NCI-H1694 (cell line): ENCODE data around the gene MPV17.
"Not testable (repeated sequence)": the region's sequence is repeated elsewhere in the genome, so short reads cannot be mapped to it uniquely, and the experiment has no call there.

Experiments used
- DNase-seq: peaks from one replicate; lab custom pipeline; 2025; lab: John Stamatoyannopoulos, UW

Gene MPV17

GRCh38 chr2:27297195-27297594, 25.7 kb downstream of the MPV17 start:
- DNase-seq: no peak

DNA sequence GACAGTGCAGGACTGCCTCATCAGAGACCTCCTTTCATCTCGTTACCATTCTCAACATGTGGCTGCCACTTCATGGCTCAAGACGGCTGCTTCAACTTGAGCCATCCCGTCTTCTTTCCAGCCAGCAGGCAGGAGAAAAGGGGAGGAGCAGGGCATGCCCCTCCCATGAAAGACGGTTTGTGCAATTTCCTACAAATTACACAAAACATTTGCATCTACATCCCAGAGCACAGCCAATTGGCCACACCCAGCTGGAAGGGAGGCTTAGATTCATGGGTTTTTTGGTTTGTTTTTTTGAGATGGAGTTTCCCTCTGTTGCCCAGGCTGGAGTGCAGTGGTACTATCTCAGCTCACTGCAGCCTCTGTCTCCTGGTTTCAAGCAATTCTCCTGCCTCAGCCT, 26.4 kb downstream of the MPV17 start:
- no peak for DNase-seq

DNA sequence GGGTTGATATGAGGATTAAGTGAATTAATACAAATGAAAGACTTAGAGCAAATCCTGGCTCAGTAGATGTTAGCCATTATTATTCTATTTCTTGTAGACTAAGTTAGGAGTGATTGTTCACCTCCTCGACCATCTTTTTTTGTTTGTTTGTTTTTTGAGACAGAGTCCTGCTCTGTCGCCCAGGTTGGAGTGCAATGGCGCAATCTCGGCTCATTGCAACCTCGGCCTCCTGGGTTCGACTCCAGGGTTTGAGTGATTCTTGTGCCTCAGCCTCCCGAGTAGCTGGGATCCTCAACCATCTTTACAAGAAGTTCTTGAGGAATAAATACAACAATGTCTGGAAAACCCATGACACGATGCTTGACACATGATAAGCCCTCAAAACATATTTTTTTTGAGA, 28.0 kb downstream of the MPV17 start:
- no peak for DNase-seq

DNA sequence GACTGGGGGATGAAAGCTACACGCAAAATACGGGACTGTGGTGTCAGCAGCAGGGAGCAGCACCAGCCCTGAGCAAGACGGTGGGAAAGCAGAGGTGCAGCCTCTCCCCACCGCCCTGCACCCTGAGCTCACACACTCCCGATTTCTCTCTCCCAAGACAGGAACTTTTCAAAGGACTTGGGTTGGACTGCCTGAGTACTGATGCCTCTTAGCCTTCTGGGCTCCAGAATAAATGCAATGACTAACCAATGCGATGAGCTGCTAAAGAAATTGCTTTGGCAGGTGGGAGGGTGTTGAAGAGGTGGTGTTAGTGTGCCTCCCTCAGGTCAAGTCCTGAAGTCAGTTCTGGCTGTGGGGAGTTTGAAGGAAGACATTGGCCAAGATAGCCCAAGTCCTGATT, 31.0 kb downstream of the MPV17 start:
- no peak for DNase-seq

DNA sequence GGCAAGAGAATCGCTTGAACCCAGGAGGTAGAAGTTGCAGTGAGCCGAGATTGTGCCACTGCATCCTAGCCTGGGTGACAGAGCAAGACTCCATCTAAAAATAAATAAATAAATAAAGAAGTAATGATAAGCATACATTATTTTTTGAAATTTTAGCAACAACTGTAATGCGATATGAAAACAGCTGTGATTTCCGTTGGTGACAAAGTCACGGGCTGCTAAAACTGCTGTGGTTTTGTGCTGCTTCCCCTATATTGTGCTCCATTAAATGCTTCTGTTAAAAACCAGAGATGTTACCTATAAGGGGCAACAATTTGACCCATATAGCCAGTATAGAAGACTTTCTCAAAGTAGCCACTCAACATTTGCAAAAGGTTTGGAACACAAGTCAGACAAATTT, 32.3 kb downstream of the MPV17 start:
- no peak for DNase-seq

DNA sequence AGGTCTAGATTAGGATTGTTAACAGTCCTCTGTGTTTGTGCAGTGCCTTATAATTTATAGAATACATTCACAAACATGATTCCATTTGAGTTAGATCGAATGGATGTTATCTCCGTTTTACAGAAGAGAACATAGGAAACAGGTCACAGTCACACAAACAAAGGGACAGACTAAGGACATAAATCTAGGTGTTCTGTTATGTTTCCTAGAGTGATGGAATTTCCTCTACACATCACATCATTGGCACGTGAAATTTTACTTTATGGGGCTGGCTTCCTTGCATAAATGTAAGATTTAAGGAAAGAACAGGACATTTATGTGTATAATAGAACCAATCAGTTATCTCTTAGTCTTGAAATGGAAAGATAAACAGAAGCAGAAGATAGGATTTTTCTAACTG, 34.3 kb downstream of the MPV17 start:
- no peak for DNase-seq

DNA sequence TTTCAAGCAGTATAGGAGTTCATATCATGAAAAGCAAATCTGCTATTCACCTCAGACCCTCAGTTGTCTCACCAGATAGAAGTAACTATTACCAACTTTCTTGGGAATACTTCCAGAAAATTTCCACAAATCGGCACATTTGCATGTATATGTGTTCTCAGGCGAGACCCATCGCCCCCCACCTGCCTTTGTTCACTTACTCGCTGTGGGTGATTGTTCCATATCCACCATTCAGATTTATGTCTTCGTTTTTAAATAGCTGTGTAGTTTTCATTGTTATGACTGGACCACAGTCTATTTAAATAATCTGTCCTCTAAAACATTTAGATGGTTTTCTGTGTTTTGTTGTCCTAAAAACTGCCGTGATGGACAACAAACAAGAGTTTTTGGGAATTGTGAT, 37.4 kb downstream of the MPV17 start:
- no peak for DNase-seq

DNA sequence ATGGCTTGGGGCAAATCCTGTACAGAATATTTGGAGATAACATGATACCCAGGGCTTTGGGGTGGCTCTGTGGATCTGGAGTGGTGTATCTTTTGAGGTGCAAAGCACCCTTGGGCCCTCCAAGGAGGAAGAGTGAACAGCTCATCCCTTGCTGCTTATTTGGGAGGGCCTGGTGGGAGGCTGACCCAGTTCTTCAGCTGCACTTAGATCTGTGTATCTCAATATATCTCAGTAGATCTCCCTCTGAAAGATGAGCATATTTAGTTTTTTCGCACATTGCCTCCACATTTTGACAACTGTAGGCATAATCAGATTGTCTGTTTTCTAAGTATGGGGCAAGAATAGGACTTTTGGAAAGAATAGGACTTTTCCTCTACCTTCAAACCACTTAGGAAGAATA, 37.9 kb downstream of the MPV17 start:
- DNase-seq: no peak

- no peak for DNase-seq
These were observed 40.0 kb downstream of the MPV17 start for GRCh38 chr2:27282892-27283291.

DNA sequence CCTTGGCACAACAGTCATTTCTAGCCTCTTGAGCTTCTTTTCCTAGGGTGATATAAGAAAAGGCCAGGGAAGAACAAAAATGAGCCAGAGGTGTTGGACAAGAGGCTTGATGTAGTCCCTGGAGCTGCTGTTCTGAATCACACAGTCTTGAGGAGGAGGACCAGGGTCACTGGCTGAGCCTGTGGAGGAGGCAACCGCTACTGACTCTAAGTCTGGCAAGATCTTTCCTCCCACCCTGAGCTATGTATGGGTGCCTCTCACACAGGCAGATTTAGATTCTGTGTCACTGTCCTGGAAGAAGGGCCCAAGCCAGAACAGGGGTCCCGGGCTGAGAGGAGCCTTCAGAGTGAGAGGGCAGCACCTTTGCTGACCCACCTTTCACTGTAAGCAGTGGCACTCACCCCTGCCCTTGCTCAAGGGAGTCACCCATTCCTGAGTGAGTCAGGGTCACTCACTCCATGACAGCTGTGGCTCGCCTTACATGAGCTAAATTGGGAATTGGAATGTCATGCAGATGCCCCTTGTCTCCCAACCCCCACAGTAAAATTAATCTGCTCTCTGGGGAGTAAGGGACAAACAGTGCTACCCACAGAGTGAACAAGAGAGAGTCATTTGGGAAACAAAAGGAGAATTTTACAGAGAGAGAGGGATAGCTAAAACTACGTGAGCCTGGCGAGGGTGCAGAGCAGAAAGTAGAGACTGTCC, 40.9 kb downstream of the MPV17 start, which contains the start of gene TRIM54:
TSS of gene TRIM54 (plus strand) at position 575 of the 705 bp plus-strand sequence. CDS start 303 bp downstream, outside the sequence.
- DNase-seq: no peak

DNA sequence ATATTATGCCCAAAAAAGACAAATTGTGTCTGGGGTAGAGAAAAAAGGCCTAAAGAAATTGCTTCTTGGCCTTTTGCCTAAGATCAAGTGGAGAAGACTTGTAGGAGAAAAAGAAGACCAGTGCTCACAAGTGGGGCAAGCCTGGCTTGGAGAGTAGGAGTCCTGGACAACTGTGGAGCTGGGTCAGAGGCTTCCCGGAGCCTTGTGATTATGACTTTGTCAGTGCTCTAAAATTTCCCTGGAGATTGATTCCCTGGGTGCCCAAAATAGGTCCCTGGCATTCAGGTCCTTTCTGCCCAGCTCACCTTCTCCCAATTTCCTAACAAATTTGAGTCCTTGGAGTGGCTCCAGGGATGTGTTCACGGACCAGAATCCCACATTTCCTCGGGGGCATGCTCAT, 41.5 kb downstream of the MPV17 start:
- no peak for DNase-seq

DNA sequence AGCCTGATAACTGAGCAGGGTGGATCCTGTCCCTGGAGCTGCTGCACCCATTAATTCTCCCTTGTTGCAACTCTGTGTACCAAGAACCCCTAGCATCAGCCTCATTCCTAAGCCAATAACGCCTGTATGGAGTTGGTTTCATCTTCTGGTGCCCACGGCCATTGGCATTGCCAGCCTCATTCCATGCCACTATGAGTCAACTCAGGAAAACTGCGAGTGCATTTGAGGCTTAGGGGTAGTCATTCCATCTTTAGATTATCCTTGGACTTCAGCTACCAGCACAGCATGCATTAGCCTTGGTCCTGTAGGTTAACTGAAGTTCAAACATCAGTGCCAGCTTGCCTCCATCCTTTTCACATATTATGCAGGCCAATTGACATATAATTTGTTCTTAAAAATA, 42.1 kb downstream of the MPV17 start:
- no peak for DNase-seq

- DNase-seq: no peak
These were observed 44.9 kb downstream of the MPV17 start for GRCh38 chr2:27278010-27278409.

DNA sequence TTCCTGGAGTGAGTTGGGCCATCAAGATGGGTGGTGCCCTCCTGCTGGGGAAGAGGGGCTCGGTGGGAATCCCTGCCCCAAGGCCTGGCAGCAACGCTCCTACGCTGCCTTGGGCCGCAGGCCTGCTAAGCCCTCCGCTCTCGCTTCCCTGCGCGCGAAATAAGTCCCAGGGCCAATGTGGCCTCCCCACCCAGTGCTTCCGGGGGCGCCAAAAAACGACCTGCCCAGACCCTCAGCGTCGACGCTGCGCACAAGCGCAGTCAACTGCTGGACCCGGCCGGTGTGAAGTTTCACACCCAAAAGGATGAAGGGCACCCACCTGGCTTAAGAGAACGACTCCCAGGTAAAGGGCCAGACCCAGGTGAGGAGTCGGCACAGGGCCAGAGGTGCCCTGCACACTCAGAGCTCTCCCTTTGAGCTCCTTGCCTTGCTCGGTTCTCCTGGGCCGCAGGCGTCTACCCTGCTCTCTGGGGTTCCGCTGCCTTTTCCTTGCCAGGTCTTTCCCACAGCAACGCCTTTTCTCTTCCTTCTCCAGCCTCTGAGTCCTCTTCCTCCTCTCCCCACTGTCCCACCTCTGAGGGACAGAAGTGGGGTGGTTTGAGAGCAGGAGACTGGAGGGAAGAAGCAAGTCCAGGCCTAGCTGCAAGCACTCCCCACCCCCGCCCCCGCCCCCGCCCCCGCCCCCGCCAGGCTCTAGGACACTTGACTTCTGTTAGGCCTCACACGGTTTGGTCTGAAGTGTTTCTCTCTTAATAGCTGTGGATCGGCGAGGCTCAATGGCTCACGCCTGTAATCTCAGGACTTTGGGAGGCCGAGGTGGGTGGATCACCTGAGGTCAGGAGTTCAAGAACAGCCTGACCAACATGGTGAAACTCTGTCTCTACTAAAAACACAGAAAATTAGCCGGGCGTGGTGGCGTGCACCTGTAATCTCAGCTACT, 47.4 kb downstream of the MPV17 start, which contains the start of gene DNAJC5G:
TSS of gene DNAJC5G (plus strand) at position 223 of the 940 bp plus-strand sequence. CDS start 1,296 bp downstream, outside the sequence.
- DNase-seq: no peak

DNA sequence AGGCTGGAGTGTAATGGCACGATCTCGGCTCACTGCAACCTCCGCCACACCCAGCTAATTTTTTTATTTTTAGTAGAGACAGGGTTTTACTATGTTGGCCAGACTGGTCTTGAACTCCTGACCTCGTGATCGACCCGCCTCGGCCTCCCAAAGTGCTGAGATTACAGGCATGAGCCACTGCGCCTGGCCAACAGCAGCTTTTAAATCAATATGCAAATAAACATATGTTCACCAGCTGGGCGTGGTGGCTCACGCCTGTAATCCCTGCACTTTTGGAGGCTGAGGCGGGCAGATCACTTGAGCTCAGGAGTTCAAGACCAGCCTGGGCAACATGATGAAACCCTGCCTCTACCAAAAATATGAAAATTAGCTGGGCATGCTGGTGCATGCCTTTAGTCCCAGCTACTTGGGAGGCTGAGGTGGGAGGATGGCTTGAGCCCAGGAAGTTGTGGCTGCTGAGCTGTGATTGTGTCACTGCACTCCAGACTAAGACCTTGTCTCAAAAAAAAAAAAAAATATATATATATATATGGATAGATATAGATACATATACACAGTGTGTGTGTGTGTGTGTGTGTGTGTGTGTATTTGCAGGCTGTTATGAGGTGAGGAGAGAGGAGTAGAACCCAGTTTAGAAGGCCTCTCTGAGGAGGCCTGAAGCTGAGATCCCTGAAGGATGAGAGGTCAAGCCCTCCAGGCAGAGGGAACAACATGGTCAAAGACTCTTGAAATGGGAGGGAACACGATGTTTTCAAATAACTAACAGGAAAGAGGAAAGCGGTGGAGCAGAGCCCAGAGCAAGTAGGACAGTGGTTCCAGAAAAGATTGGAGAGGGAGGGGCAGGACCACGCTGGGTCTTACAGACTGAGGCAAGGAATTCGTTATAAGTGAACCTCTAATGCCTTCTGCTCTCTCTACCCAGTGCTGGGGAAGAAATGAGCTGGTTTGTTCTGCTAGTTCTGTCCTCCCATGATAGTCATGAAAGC, 50.1 kb downstream of the MPV17 start:
- not testable (repeated sequence) for DNase-seq

DNA sequence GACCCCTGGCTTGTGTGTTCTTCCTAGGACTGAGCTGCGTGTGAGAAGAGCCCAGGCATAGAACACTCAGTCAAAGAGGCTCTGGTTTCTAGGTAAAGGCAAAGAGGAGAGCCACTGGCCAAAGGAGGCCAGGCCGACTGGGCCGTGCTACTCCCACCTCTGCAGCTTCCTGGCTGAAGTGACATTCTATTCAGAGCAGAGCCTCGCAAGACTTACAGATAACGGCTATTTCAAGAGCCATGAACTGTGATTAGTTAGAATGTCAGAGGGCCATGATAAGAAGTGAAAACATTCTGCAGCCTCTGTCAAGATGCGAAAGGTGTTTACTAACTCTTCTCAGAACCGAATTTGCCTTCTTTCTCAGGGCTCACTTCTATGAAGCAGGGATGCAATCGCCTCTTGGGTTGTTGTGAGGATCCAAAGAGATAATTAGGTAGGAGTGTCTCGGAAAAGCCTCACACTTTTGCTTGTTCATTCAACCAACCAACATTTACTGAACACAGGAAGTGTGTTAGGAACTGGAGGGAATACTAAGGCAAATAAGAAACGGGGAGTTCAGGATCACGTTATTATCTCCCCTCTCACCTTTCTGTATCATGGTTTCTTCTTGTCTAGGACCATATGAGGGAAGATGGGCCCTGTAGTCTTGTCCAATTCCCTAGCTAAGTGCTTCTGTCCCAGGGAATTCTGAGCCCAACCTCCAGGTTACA, 51.1 kb downstream of the MPV17 start:
- DNase-seq: no peak

DNA sequence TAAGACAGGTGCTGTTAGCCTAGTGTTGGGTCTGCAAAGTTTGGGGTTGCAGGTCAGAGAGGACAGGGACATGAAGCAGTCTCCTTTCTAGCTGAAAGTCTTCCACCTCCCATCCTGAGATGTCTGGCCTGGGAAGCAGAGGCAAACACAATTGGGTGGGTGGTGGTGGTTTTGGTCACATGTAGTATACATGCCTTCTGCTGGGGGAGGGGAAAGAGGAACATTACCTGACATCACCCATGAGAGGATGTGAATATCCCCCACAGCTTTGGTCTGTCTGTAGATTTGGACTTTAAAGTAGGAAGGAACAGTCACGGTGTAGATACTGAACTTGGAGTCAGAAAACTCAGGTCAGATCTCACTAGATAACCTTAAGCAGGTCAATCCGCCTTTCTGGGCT, 52.2 kb downstream of the MPV17 start:
- DNase-seq: no peak

DNA sequence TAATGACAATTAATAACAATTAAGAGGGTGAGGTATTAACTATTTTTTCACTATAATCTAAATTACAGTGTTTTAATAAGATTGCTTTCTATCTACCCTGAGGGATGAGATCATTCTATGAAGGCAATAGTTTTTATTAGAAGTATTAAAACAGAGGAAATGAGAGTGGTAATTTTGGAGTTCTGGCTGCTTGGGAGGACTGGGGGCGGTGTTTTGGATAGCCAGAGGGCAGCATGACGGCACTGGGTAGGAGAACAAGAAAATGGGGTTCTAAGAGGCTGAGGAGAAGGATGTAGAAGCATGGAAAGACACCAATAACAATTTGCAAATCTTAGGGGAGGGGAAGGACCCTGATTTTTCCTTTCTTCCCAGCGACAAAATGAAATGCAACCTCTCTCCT, 52.8 kb downstream of the MPV17 start:
- no peak for DNase-seq

DNA sequence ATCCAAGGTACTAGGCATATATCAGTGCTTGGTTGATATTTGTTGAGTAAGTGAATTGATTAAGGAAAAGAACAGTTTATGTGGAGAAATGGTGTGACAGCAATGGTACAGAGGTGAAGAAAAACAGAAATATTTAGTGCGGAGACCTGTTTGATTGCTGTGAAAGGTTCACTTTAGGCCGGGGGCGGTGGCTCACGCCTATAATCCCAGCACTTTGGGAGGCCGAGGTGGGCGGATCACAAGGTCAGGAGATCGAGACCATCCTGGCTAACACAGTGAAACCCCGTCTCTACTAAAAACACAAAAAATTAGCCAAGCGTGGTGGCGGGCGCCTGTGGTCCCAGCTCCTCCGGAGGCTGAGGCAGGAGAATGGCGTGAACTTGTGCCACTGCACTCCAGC, 54.6 kb downstream of the MPV17 start:
- DNase-seq: not testable (repeated sequence)

GRCh38 chr2:27265536-27265870, 57.4 kb downstream of the MPV17 start:
- DNase-seq: no peak
